Activated B cell treated with CpG ODN at 0.5 μM for 24 hours (primary cell): ENCODE measurements around the gene PER2. TPM values are rescaled to one million over a fixed set of nuclear protein-coding genes. Genes with fewer than 3 reads are reported as not detected.
"Not testable (repeated sequence)": the region's sequence is repeated elsewhere in the genome, so short reads cannot be mapped to it uniquely, and the experiment has no call there.

ENCODE experiments used
- ATAC-seq: fragments of 200-7000 bp; cut with Tn5 transposase; one replicate; pipeline ENCODE4 v1.10.0; 2021; ENCODE audit warnings: low read depth, mild to moderate bottlenecking, moderate library complexity
- CTCF ChIA-PET: fragments of 350-600 bp; sonication (Branson Sonifier 250); formaldehyde crosslinking; loops from one replicate; lab custom pipeline; 2021; ENCODE audit warnings: antibody characterized with exemption; lab: Charles Lee
- POLR2A ChIA-PET: fragments of 350-600 bp; sonication (Branson Sonifier 250); formaldehyde crosslinking; loops from one replicate; lab custom pipeline; 2021; ENCODE audit warnings: antibody characterized with exemption; lab: Charles Lee
- DNase-seq: peaks from one replicate; pipeline ENCODE4 v3.0.0; 2022
- H3K27ac Mint-ChIP-seq: one replicate; pipeline ENCODE4 v1.8.0; 2020; ENCODE audit warnings: mixed read lengths
- H3K27me3 Mint-ChIP-seq: one replicate; pipeline ENCODE4 v1.8.0; 2021; ENCODE audit warnings: mixed read lengths
- H3K36me3 Mint-ChIP-seq: one replicate; pipeline ENCODE4 v1.8.0; 2021; ENCODE audit warnings: low read depth, mixed read lengths
- H3K4me1 Mint-ChIP-seq: one replicate; pipeline ENCODE4 v1.8.0; 2021; ENCODE audit warnings: mixed read lengths
- H3K4me3 Mint-ChIP-seq: one replicate; pipeline ENCODE4 v1.8.0; 2020; ENCODE audit warnings: mild to moderate bottlenecking, mixed read lengths
- H3K9me3 Mint-ChIP-seq: one replicate; pipeline ENCODE4 v1.8.0; 2020; ENCODE audit warnings: mixed read lengths
- CTCF ChIP-seq: fragments of 200-600 bp; IDR thresholded peaks from one replicate; pipeline ENCODE4 v1.8.0; 2022; ENCODE audit warnings: antibody characterized with exemption, mild to moderate bottlenecking
- intact Hi-C: fragments of 100-400 bp; cut with micrococcal nuclease; formaldehyde crosslinking; loops from one replicate; pipeline ENCODE4 v1.15.1; 2024
- total RNA-seq: library from RNA; stranded (reverse); gene quantifications from 2 replicates; pipeline ENCODE4 v1.2.3, GENCODE V29; 2022

Gene PER2
- total RNA-seq, 1 donor from 2014 or later: 16.6 TPM

GRCh38 chr2:238325694-238326093 is 37.3 kb upstream of the PER2 start:
- POLR2A ChIA-PET: no interaction called here

GRCh38 chr2:238324248-238324647 is 35.8 kb upstream of the PER2 start:
- H3K4me3 Mint-ChIP-seq, DNase-seq, POLR2A ChIA-PET, H3K27me3 Mint-ChIP-seq, H3K9me3 Mint-ChIP-seq, ATAC-seq, H3K27ac Mint-ChIP-seq, intact Hi-C loops: not testable (repeated sequence)
- CTCF ChIA-PET: interaction anchor here (0.7 kb wide), 1 partner anchor 17 kb away, joined by 3 read pairs; no protein-coding TSS in a partner anchor
- Mint-ChIP-seq H3K36me3 (peaks cover 28% of the 10 kb centered on the region), H3K4me1 (peaks cover 13% of the 10 kb centered on the region)

More at GRCh38 chr2:238325694-238326093, 37.3 kb upstream of the PER2 start:
- no peak overlapping the region for H3K4me3 Mint-ChIP-seq
- peaks cover 6% of the 10 kb centered on the region for H3K4me1 Mint-ChIP-seq
- no peaks in the 10 kb centered on the region for H3K9me3 Mint-ChIP-seq
- no peaks in the 10 kb centered on the region for H3K27me3 Mint-ChIP-seq
- H3K27ac Mint-ChIP-seq: no peak overlapping the region
- DNase-seq (no peak), ATAC-seq (no peak)
- CTCF ChIA-PET: no interaction called here
- intact Hi-C loops: no loop called here
- TF ChIP-seq CTCF: no peak
- peaks cover 37% of the 10 kb centered on the region for H3K36me3 Mint-ChIP-seq

GRCh38 chr2:238322001-238322411 is 33.6 kb upstream of the PER2 start:
- H3K4me1 Mint-ChIP-seq: peaks cover 13% of the 10 kb centered on the region
- no peak overlapping the region for H3K27ac Mint-ChIP-seq
- intact Hi-C loops: no loop called here
- H3K36me3 Mint-ChIP-seq: peaks cover 7% of the 10 kb centered on the region
- DNase-seq (no peak), ATAC-seq (no peak)
- no peaks in the 10 kb centered on the region for H3K27me3 Mint-ChIP-seq
- no peaks in the 10 kb centered on the region for H3K9me3 Mint-ChIP-seq
- ChIA-PET POLR2A (no interaction called here), CTCF (no interaction called here)
- H3K4me3 Mint-ChIP-seq: peak overlapping the region; percentile 78
- no peak for TF ChIP-seq CTCF

GRCh38 chr2:238321467-238321866 is 33.1 kb upstream of the PER2 start:
- H3K36me3 Mint-ChIP-seq: peaks cover 5% of the 10 kb centered on the region
- intact Hi-C loops: loop anchor here (2.0 kb wide), 1 partner anchor 91 kb away; no protein-coding TSS in a partner anchor
- peaks cover 1% of the 10 kb centered on the region for H3K27me3 Mint-ChIP-seq
- CTCF ChIA-PET: no interaction called here
- no peak overlapping the region for H3K27ac Mint-ChIP-seq
- H3K9me3 Mint-ChIP-seq: no peaks in the 10 kb centered on the region
- no peak for TF ChIP-seq CTCF
- H3K4me3 Mint-ChIP-seq: peak overlapping the region; percentile 78
- POLR2A ChIA-PET: no interaction called here
- no peak for ATAC-seq
- H3K4me1 Mint-ChIP-seq: peaks cover 13% of the 10 kb centered on the region
- no peak for DNase-seq

GRCh38 chr2:238320648-238321281 is 32.4 kb upstream of the PER2 start:
- ChIA-PET CTCF (no interaction called here), POLR2A (interaction anchor here (1.0 kb wide), 1 partner anchor 33 kb away, joined by 6 read pairs; the partner anchor contains the start of gene PER2)
- intact Hi-C loops: loop anchor here (1.0 to 2.0 kb wide), 3 partner anchors 32 to 107 kb away; partner anchors contain the start of gene PER2
- TF ChIP-seq CTCF: no peak
- H3K4me1 Mint-ChIP-seq: peaks cover 13% of the 10 kb centered on the region
- no peak for DNase-seq
- H3K27me3 Mint-ChIP-seq: peaks cover 6% of the 10 kb centered on the region
- no peaks in the 10 kb centered on the region for H3K9me3 Mint-ChIP-seq
- H3K4me3 Mint-ChIP-seq: peak overlapping the region; percentile 82
- peaks cover 2% of the 10 kb centered on the region for H3K36me3 Mint-ChIP-seq
- peak; percentile 40 for ATAC-seq
- H3K27ac Mint-ChIP-seq: no peak overlapping the region
